ENCODE results near the gene LRIG3.
"Not testable (repeated sequence)": the region's sequence is repeated elsewhere in the genome, so short reads cannot be mapped to it uniquely, and the experiment has no call there.

LRIG3 gene

DNA sequence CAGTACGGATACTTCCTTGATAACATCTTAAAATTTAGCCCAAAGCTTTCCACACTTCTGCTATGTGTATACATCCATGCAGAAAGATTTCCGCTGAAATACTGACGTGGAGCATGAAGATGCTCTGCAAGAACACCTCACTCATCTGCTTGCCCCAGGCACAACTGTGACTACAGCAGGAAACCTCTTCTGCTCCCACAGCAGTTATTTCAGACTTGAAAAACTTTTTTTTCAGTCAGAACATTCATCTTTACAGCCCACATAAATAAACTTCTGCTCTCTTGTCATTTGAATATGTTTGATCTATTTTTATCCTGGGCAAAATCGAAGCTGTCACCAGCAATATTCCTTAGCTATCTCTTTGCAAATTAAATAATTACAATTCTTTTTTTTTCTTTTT, 6.8 kb upstream of the LRIG3 start:
- DNase-seq: no peak

DNA sequence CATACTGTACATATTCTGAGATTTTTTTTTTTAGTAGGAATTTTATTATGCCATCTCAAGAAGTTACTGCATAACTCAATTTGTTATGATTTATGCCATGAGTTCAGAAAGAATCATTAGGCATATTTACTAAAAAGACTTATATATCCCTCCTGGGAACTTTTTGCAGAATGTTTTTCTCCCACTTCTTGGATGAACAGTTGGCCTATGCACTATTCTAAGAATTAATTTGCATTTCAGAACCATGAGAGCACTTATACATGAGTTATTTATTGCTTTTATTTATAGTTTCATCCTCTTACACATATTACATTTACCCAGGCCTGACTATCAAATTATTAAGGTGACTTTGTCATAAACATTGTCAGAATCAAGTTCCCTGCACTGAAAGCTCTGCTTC, 6.3 kb upstream of the LRIG3 start:
- no peak for DNase-seq

DNA sequence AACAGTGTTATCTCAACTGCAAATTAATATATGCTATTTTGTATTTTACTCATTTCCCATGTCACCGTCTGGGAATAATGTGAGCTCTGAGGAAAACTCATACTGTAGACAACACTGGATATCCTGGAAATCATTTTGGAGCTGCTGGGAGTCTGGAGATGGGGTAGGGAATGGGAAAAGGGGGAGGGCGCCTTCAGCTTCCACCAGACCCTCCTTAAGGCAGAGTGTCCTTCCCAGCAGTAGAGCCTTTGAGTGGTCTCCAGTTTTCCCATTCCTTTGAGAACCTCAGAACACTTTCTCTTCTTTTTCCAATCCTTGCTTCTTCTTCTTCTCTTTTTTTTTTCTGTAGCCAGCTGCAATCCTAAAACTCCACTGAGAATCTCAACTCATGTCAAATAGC, 5.4 kb upstream of the LRIG3 start:
- no peak for DNase-seq

DNA sequence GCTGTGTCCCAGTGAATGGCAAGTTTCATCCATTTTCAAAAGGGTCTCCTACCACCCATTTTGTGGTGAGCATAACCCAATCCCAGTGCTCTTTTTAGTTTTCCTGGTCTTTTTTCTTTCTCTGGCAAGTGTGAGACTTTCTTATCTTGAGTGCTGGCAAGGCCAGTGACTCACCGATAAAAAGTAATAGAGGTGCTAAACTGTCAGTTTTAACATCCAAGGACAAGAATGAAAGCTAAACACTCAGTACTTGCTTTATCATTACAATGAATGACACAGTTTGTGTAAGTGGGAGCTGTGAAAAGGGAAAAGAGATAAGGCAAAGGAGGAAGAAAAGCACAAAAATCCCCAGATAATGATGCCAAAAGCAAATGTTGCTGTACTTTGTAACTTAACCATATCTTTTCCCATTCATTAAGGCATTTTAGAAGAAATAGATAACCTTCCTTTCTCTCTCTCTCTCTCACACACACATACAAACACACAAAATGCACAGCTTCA, 4.9 kb upstream of the LRIG3 start:
- DNase-seq: no peak

DNA sequence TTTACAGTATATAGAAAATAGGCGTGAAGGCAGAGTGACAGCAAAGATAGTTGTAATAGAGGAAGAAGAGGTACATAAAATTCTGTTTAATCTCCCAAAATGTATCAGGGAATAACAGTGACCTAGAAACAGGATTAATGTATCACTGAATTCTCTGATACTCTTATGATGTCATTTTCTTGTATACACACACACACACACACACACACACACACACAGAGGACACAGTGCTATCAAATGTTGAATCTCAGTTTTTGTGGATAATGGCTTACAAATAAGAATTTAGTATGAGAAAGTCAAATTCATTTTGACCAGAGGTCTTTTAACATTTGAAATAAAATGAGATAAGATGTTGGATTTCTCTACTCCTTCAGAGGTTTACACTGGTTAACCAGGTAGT, 4.3 kb upstream of the LRIG3 start:
- no peak for DNase-seq

DNA sequence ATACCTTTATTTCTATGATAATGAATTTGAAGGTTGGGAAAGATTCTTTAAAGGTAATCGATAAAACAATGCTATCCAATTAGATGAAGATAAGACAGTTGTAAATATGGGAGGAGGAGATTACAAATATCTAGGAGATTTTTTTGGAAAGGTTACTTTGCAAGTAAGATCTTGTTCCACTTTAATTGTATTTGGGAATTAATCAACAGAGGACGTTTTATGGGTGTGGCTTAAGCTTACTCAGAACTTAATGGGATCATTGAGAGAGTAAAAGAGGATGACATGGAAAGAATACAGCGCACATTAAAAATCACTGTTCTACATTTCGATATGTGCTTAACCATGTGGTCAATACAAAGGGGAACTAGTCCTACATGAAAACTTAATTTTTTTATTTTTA, 3.5 kb upstream of the LRIG3 start:
- DNase-seq: no peak

DNA sequence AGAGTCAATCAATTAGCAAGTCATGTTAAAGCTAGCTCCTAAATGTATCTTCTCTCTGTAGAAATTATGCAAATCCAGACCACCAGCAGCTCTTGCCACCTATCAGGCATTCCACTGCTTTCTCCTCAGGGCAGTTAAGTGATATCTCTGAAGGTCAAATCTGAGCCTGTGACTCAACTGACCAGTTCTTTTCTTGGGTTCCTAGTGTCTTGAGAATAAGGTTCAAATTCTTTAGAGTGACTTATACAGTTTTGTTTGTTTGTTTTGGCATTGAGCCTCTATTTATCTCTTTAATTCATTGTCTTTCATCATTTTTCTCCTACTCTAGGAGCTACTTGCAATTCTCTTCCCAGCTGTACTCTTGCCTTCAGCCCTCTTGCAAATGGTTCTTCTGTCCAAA, 2.5 kb upstream of the LRIG3 start:
- DNase-seq: no peak

DNA sequence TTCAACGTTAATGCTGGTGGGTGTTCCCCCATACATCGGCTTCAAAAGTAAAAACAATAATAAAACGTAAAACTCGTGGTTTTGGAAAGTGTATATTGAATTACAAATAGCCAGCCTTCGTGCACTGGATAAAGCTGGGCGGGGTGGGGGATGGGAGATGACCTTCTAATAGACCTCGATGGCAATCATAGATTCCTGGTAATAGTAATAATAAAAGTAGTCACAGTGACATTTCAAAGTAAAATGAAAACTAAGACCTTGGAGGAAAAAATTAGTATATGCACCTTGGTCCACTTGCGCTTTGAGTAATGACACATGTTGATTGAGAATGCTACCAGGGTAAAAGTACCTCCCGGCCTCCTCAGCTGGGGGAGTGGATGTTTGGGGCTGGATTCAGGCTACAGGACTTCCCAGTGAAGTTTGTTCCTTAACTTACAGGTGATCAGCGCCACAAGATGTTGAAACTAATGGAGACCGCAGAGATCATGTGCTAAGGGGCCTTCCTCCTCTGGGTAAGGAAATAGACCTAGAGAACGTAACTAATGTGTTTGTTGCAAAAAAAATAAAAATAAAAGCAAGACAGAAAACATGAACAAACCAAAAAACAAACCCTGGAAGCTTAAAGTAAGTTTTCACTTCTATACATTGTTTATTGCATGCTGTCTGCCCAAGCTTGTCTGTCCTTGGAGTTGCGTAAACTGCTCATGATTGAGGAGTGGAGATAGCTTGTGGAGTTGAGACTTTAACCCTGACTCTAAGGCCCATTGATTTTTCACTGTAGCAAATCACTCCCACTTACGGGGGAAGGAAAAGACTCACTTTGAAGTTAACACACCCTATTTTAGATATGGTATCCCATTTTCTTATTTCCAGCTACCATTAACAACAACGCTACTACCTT, 907 bp upstream of the LRIG3 start:
- no peak for DNase-seq

DNA sequence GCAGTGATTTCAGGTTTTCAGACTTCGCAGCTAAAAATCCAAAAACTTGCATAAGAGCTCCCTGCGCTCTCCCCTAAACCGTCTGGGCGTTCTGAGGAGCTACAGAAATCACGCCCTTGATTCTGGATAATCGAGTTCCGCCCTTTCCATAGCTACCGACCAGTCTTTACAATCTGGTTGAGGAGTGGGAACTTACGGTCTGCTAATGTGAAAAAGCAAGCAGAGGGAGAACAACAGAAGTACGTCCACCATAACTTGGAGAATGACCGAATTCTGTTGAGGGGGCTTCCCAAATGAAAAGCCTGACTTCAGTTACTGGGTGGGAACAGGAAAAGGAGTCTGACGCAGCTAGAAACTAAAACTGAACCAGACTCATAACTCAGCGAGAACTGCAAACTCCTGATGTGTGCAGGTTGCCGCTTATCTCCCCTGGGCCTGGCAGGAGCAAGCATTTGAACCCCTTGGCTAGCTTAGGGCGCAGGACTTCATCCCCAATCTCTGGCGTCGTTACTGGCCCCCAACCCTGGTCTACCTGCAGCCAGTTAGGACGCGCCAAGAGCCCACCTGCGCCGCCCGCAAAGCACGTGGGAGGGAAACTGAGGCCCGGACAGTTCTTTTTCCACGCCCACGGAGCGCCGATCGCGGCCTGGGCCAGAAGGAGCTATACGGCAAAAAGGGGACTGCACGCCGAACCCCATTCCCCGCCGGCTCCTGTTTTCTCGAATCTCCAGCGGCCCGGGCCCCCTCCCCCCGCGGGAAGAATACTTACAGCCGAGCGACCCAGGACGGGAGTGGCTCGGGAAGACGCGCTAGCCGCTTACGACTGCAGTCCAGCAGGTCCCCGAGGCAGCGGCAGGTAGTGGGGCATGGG, 838 bp downstream of the LRIG3 start:
- no peak for DNase-seq

DNA sequence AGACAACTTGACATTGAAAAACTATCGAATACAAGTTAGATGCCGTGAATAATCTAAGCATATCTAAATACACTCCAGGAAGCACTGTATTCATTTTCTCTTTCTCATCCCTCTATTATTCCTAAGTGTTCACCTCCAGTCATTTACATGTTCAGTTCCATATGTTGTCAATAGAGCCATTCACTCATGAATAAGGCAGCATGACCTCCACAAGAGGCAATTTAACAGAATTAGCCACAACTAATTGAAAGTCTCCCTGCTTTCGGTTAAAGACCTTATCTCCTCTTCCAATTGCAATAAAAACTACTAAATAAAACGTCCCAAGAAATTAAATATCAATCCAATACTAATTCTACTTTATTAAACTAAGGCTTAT, 1.8 kb downstream of the LRIG3 start:
- no peak for DNase-seq

DNA sequence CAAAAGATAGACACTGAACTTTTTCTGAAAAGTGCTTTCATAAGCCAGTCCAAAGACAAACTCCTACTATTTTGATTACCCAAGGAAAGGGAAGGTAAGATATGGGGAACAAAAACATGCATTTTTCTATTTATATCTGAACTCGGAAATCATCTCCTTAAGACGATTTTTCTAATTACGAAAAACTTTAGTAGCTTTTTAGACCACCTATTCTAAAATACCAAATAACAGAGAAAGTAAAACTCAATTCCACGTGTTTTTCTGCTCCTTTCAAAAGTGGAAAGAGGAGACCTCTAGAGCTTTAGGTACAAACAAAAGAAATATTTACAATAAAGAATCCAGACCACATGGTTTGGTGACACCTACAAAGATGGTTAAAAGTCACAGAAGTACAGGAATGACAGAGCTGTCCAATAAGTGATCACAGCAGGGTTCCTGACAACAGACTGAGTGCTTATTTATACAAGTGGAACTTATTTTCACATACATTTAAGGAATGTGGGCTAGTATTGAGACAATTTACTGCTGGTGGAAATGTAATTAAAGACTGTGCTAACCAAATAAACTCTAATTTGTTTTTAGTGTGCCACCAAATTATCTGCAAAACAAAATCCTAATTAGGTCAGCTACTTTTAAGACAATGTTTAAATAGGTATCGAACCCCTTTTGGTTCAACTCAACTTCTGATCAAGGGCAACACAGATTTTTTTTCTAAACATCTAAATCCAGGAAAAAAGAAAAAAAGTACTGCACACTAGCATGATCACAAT, 2.4 kb downstream of the LRIG3 start:
- DNase-seq: no peak

DNA sequence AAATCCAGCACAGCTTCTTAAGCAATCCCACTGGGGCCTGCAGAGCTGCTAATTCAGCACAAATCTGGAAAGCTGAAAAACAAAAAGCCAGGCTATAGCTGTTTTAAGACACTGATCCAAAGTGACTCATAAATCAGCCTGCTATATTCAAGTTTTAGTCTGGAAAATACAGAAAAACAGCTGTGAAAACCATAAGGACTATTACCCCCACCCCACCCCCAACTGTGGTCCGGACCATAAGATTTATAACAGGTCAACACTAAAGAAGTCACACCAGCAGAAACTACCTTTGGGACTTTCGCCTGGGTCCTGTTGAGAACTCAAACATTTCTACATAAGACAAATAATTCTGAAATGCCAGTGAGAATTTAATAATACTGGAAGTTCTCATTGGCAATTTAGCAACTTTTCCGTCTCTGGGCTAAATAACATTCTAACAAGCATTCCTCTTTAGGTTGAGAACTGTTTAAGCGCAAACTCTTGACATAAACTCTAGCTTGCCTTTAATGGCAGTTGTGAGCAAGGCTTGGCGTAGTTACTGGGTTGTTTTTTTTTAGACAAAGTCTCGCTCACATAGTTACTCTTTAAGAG, 3.3 kb downstream of the LRIG3 start:
- no peak for DNase-seq

DNA sequence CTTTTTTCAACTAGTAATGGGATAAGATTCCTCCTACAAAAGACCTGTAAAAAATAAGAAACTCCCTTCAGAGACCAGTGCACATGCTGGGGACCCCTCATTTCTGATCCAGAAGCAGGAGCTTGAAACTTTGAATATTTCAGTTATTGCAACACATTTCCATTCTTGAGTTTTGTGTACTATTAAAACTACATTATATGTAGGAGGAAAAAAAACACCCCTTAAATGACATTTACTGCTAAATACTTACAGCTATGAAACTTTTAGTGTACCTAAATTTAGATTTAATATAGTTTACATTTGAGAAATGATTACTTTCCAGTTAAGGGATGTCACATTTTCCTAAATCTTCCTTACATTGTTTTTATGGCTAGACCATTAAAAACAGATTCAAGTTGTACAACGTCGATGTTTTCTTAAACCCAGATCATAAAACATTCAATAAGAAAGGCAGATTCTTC, 4.1 kb downstream of the LRIG3 start:
- no peak for DNase-seq

DNA sequence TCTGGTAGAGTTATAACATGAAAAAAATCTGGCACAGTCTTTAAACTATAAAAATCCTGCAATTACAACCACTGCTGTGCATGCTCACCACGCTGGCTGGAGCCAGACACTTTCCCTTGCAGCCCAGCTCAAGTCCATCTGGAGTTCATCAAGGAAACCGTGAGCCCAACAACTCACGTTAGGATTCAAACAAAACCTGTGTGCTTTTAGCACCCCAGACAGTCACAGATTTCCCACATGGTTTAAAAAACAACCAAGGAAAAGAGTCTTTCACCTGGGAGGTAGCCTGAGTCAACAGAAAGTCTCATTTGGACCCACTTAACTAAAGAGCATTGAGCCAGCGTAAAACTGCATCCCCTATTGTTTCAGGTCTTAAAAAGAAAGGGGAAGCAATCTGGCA, 4.7 kb downstream of the LRIG3 start:
- no peak for DNase-seq

DNA sequence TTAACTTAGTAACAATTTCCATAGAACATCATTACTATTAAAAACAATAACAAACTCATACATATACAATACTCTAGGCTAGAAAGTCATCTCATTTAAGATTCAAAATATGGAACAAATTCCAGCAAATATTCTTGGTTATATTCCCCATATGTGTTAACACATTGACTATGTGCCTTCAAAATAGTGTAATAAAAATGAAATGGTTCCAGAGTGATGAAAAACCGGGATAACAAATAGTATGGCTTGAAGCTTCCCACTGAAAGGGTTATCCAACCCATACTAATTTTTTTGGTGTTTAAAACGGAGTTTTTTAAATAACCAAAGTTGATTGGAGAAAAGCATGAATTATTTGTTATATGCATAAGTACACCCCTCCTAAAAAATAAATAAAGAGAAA, 5.3 kb downstream of the LRIG3 start:
- no peak for DNase-seq

DNA sequence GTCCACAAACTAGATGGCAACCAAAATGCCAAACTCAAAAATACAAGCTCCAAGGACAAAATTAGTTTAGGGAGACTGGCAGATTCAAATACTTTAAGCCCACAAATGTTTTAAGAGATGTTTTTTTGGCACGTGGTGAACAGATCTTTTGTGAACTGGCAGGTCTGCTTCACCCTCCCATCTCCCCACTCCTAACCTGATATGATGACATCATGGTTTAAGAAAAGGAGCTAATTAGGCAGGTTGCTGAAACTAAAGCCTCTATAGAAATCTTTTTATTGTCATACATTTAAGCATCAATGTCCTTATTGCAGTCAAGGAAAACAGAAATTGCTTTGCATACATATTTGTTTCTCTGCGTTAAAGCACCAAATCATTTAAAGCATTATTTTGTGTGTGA, 5.8 kb downstream of the LRIG3 start:
- no peak for DNase-seq

DNA sequence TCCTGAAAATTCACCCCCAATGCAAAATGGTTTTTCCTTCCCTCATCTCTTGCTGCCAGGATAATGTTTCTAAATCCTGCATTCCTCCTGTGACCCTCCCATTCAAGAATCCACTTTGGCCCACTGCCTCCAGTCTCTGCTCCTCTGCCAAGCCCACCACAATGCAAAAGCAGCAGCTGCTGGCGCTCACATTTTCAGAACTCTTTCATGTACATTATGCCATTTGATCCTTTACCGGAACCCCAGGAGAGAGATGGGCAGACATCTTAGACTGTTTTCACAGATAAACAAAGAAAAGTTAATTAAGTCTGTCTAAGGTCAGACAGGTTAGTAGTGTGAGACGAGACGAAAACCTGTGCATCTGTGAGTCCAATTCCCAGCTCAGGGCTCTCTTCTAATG, 12.9 kb downstream of the LRIG3 start:
- no peak for DNase-seq

DNA sequence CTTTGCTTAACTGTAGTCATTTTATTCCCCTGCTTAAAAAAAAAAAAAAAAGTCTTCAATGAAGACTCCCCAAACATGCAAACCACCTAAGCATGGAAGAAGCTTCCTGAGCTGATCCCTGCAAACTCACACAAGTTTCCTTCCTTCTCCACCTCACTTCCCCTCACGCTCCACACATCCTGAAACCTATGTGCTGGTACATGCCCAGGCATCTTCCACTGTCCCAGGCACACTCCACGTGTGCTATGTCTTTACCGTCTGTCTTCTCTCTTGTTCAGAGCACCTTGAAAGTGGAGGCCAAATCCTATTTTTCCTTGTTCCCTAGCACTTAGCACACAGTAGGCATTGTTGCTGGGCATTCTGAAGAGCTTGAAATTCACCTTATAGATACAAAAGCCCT, 13.4 kb downstream of the LRIG3 start:
- no peak for DNase-seq

DNA sequence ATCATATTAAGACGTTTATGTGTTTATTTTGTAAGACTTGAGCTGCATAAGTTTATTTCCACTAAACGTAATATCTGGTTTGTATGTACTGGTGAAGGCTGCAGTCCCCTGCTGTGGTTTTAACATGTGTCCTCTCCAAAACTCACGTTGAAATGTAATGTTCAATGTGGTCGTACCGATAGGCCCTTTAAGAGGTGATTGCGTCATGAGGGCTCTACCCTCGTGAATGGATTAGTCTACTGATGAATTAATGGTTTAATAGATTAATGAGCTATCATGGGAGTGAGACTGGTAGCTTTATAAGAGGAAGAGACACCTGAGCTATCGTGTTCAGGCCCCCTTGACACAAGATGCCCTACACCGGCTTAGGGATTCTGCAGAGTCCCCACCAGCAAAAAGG, 14.9 kb downstream of the LRIG3 start:
- DNase-seq: no peak

DNA sequence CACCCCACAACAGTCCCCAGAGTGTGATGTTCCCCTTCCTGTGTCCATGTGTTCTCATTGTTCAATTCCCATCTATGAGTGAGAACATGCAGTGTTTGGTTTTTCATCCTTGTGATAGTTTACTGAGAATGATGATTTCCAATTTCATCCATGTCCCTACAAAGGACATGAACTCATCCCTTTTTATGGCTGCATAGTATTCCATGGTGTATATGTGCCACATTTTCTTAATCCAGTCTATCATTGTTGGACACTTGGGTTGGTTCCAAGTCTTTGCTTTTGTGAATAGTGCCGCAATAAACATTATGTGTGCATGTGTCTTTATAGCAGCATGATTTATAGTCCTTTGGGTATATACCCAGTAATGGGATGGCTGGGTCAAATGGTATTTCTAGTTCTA, 17.6 kb downstream of the LRIG3 start:
- DNase-seq: not testable (repeated sequence)

DNA sequence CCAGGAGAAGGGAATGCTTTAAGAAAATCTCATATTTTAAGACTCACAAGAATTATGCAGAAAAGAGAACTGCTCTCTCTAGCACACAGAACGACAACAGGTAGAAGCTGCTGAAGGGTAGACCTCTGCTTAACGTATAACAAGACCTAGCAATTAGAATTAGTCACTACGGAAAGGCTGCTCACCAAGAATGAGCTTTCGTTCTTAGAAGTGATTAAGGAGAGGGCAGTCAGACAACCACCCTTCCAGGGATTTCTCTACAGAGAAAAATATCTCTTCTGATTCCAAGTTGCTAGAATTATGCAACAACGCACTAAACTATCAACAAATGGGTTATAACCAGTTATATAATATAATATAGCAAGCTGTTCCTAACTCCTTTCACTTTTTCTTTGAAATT, 18.6 kb downstream of the LRIG3 start:
- DNase-seq: no peak

DNA sequence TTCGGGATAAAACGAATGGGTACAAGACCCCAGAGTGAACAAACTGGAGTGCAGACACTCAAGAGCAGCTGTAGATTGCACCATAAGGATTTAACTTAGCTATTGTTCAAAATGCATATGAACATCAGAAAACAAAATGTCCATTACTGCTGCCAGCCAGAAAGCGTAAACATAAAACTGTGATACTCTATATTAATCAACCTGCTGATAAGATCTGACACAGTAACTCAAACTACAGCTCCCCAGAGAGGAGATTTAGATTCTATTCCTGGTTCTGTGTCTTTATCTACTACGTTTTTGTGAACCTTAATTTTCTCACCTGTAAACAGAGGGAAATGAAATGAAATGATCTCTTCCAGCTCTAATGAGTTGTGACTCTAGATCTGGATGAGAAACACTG, 22.3 kb downstream of the LRIG3 start:
- DNase-seq: no peak

DNA sequence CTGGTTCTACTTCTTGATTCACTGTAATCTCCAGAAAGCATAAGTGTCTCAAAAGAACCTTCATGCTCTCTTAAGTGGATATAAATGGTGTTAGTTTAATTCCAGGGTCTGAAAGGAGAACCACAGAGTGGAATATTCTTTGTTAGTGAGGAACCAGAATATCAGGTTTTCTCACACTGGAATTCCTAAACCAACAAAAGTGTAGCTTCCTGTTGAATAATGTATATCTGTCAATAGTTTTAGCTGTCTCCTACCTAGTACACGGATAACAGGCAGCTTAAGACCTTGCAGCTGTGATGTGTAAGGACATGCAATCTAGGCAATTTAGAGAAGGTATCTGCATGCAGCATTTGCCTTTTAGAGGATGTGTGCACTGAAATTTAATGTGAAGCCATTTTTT, 24.0 kb downstream of the LRIG3 start:
- DNase-seq: no peak

All from activated CD4-positive, alpha-beta T cell treated with anti-CD3 and anti-CD28 coated beads, Interleukin-2, amount 50 U/mL, for 1 hour (primary cell).